ENCODE measurements around the gene GALNT14.
"Not testable (repeated sequence)": the region's sequence is repeated elsewhere in the genome, so short reads cannot be mapped to it uniquely, and the experiment has no call there.

Gene GALNT14

GRCh38 chr2:31138037-31138962 is at the start of gene GALNT14:
TSS of gene GALNT14 (minus strand) at chr2:31138440. CDS start at chr2:31138086, 354 bp downstream.
- peak; percentile 63 for DNase-seq

- DNase-seq, result no peak
Observed at GRCh38 chr2:31187166-31187565, 48.9 kb upstream of the GALNT14 start.

- DNase-seq, result not testable (repeated sequence)
Observed at GRCh38 chr2:31183973-31184372, 45.7 kb upstream of the GALNT14 start.

GRCh38 chr2:31176742-31177141 is 38.5 kb upstream of the GALNT14 start:
- no peak for DNase-seq

GRCh38 chr2:31171142-31171541 is 32.9 kb upstream of the GALNT14 start:
- DNase-seq, result no peak

- DNase-seq, result peak; percentile 38
Observed at GRCh38 chr2:31170071-31170698, 31.9 kb upstream of the GALNT14 start.

GRCh38 chr2:31168291-31168690 is 30.1 kb upstream of the GALNT14 start:
- DNase-seq, result no peak

GRCh38 chr2:31166925-31167324 is 28.7 kb upstream of the GALNT14 start:
- DNase-seq, result no peak

GRCh38 chr2:31163011-31163539 is 24.8 kb upstream of the GALNT14 start:
- DNase-seq, result no peak

GRCh38 chr2:31161637-31162036 is 23.4 kb upstream of the GALNT14 start:
- no peak for DNase-seq

- DNase-seq, result no peak
Observed at GRCh38 chr2:31151501-31151900, 13.3 kb upstream of the GALNT14 start.

GRCh38 chr2:31150120-31150670 is 12.0 kb upstream of the GALNT14 start:
- no peak for DNase-seq

- DNase-seq, result no peak
Observed at GRCh38 chr2:31148514-31148913, 10.3 kb upstream of the GALNT14 start.

GRCh38 chr2:31147645-31148044 is 9.4 kb upstream of the GALNT14 start:
- DNase-seq, result no peak

- no peak for DNase-seq
Observed at GRCh38 chr2:31142110-31142509, 3.9 kb upstream of the GALNT14 start.

- peak; percentile 70 for DNase-seq
Observed at GRCh38 chr2:31141443-31142085, 3.3 kb upstream of the GALNT14 start.

- peak; percentile 65 for DNase-seq
Observed at GRCh38 chr2:31140151-31140550, 1.9 kb upstream of the GALNT14 start.

- DNase-seq, result no peak
Observed at GRCh38 chr2:31139671-31140070, 1.4 kb upstream of the GALNT14 start.

GRCh38 chr2:31137211-31138036 is 816 bp downstream of the GALNT14 start:
- DNase-seq, result peak; percentile 40

- no peak for DNase-seq
Observed at GRCh38 chr2:31136732-31137131, 1.5 kb downstream of the GALNT14 start.

- no peak for DNase-seq
Observed at GRCh38 chr2:31136000-31136399, 2.2 kb downstream of the GALNT14 start.

- DNase-seq, result no peak
Observed at GRCh38 chr2:31134480-31134879, 3.8 kb downstream of the GALNT14 start.
